MM.1S (cell line): ENCODE results near the gene DENND2A.

ENCODE experiments used
- DNase-seq: peaks from one replicate; pipeline ENCODE4 v3.0.0-alpha.2; 2015
- H2AFZ ChIP-seq: fragments of 300-600 bp; sonication (generic); 2 replicates; pipeline ENCODE4 v1.6.0; 2016; ENCODE audit warnings: antibody characterized with exemption, low read length
- H3F3A ChIP-seq: fragments of 300-600 bp; sonication (generic); 2 replicates; pipeline ENCODE4 v1.6.1; 2016; ENCODE audit warnings: mild to moderate bottlenecking, antibody characterized with exemption, low read length, moderate library complexity, mixed read lengths; ENCODE audit not compliant: insufficient read depth
- H3K27ac ChIP-seq: fragments of 300-600 bp; sonication (generic); 2 replicates; pipeline ENCODE4 v1.5.1; 2016; ENCODE audit warnings: mild to moderate bottlenecking, low read length
- H3K27me3 ChIP-seq: fragments of 300-600 bp; sonication (generic); replicated peaks from 2 replicates; pipeline ENCODE4 v1.6.0; 2016; ENCODE audit warnings: low read length; ENCODE audit not compliant: insufficient read depth
- H3K36me3 ChIP-seq: fragments of 300-600 bp; sonication (generic); replicated peaks from 2 replicates; pipeline ENCODE4 v1.6.1; 2016; ENCODE audit warnings: mild to moderate bottlenecking, low read length, mixed read lengths; ENCODE audit not compliant: insufficient read depth
- H3K4me1 ChIP-seq: fragments of 300-600 bp; sonication (generic); 2 replicates; pipeline ENCODE4 v1.6.1; 2016; ENCODE audit warnings: low read length, mixed read lengths
- H3K4me2 ChIP-seq: fragments of 300-600 bp; sonication (generic); 2 replicates; pipeline ENCODE4 v1.6.0; 2016; ENCODE audit warnings: low read depth, low read length
- H3K4me3 ChIP-seq: fragments of 300-600 bp; sonication (generic); 2 replicates; pipeline ENCODE4 v1.5.1; 2016; ENCODE audit warnings: low read length, mixed read lengths
- H3K79me2 ChIP-seq: fragments of 300-600 bp; sonication (generic); 2 replicates; pipeline ENCODE4 v1.6.1; 2016; ENCODE audit warnings: mixed run types, low read length, mixed read lengths
- H3K9ac ChIP-seq: fragments of 300-600 bp; sonication (generic); 2 replicates; pipeline ENCODE4 v1.6.1; 2016; ENCODE audit warnings: low read length, mixed read lengths
- H3K9me2 ChIP-seq: fragments of 300-600 bp; sonication (generic); replicated peaks from 2 replicates; pipeline ENCODE4 v1.6.1; 2016; ENCODE audit warnings: mild to moderate bottlenecking, low read length, mixed read lengths; ENCODE audit not compliant: insufficient read depth
- H3K9me3 ChIP-seq: fragments of 300-600 bp; sonication (generic); replicated peaks from 2 replicates; pipeline ENCODE4 v1.6.1; 2016; ENCODE audit warnings: mild to moderate bottlenecking, low read length, mixed read lengths; ENCODE audit not compliant: insufficient read depth
- H4K20me1 ChIP-seq: fragments of 300-600 bp; sonication (generic); 2 replicates; pipeline ENCODE4 v1.6.1; 2016; ENCODE audit warnings: mild to moderate bottlenecking, low read length, moderate library complexity, mixed read lengths; ENCODE audit not compliant: insufficient read depth
- EZH2 ChIP-seq: fragments of 300-600 bp; sonication (generic); optimal IDR thresholded peaks from 2 replicates; pipeline ENCODE3; 2017; ENCODE audit warnings: low read depth, mild to moderate bottlenecking, antibody characterized with exemption, low read length, mixed read lengths
- EZH2phosphoT487 ChIP-seq: fragments of 300-600 bp; sonication (generic); IDR thresholded peaks from 2 replicates; pipeline ENCODE4 v1.6.1; 2018; ENCODE audit warnings: antibody characterized with exemption, low read length
- TF ChIP-seq, protein P1 (sequence below): fragments of 300-600 bp; sonication (generic); IDR thresholded peaks from 2 replicates; pipeline ENCODE4 v1.5.1; 2016; ENCODE audit warnings: antibody characterized with exemption, low read length, mixed read lengths

DENND2A gene

DNA sequence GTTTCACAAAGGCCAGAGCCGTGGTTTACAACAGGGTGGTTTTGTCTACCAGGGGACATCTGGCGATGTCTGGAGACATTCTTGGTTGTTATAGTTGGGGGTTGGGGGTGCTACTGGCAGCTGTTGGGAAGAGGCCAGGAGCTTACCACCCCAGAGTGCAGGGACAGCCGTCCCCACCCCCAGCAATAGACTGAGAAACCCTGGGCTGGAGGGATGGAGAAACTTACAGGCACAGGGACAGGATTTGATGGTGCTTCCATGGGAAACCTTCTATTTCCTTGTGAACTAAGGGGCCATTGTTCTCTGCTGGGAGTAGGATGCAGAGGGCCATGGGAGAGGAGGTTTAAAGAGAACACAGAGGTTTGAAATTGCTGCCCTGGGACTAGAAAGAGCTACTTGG, 43.0 kb upstream of the DENND2A start:
- no peak overlapping the region for H3K9ac ChIP-seq
- no peaks in the 10 kb centered on the region for H4K20me1 ChIP-seq
- DNase-seq, result no peak
- no peak overlapping the region for H2AFZ ChIP-seq
- H3K27ac ChIP-seq, result no peak overlapping the region
- H3K9me3 ChIP-seq, result no peaks in the 10 kb centered on the region
- no peaks in the 10 kb centered on the region for H3F3A ChIP-seq
- no peaks in the 10 kb centered on the region for H3K36me3 ChIP-seq
- no peaks in the 10 kb centered on the region for H3K27me3 ChIP-seq
- TF ChIP-seq, protein P1, sequence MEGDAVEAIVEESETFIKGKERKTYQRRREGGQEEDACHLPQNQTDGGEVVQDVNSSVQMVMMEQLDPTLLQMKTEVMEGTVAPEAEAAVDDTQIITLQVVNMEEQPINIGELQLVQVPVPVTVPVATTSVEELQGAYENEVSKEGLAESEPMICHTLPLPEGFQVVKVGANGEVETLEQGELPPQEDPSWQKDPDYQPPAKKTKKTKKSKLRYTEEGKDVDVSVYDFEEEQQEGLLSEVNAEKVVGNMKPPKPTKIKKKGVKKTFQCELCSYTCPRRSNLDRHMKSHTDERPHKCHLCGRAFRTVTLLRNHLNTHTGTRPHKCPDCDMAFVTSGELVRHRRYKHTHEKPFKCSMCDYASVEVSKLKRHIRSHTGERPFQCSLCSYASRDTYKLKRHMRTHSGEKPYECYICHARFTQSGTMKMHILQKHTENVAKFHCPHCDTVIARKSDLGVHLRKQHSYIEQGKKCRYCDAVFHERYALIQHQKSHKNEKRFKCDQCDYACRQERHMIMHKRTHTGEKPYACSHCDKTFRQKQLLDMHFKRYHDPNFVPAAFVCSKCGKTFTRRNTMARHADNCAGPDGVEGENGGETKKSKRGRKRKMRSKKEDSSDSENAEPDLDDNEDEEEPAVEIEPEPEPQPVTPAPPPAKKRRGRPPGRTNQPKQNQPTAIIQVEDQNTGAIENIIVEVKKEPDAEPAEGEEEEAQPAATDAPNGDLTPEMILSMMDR, result no peak
- TF ChIP-seq EZH2phosphoT487, result no peak
- no peak for TF ChIP-seq EZH2
- no peak overlapping the region for H3K4me3 ChIP-seq
- H3K4me1 ChIP-seq, result no peaks in the 10 kb centered on the region
- H3K9me2 ChIP-seq, result no peaks in the 10 kb centered on the region
- H3K4me2 ChIP-seq, result no peak overlapping the region
- H3K79me2 ChIP-seq, result no peaks in the 10 kb centered on the region

GRCh38 chr7:140681766-140682165, 41.2 kb upstream of the DENND2A start:
- no peak for DNase-seq
- TF ChIP-seq, protein P1, result no peak
- TF ChIP-seq EZH2phosphoT487 (no peak), EZH2 (no peak)
- Histone ChIP-seq H3K79me2 (no peaks in the 10 kb centered on the region), H3K27ac (no peak overlapping the region), H3K9me2 (no peaks in the 10 kb centered on the region), H3K4me3 (no peak overlapping the region), H3K4me1 (peaks cover 2% of the 10 kb centered on the region), H3K4me2 (no peak overlapping the region), H3K9ac (no peak overlapping the region), H3K27me3 (no peaks in the 10 kb centered on the region), H3K9me3 (no peaks in the 10 kb centered on the region), H3K36me3 (no peaks in the 10 kb centered on the region), H3F3A (no peaks in the 10 kb centered on the region), H4K20me1 (no peaks in the 10 kb centered on the region), H2AFZ (no peak overlapping the region)

DNA sequence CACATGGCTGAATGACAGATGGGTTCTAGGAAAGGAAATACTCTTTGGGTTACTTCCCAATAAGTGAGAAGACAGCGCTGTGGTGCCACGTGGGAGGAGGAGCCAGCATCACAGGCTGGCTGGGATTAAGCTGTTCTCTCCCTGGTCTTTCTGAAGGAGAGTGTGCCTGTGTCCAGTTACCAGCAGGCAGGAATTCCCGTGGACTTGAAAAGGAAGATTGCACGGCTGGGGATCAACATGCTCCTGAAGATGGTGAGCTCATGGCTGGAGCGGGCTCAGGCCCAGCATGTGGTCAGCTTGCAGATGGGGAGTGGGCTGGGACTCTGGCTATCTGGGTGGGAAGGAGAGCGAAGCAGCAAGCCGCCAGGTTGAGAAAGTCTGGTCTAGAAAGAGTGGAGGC, 40.3 kb upstream of the DENND2A start:
- Histone ChIP-seq H3K9ac (no peak overlapping the region), H3K4me2 (no peak overlapping the region), H3K9me2 (no peaks in the 10 kb centered on the region), H3K9me3 (no peaks in the 10 kb centered on the region), H4K20me1 (no peaks in the 10 kb centered on the region), H3K4me1 (peaks cover 10% of the 10 kb centered on the region), H2AFZ (no peak overlapping the region), H3K27me3 (no peaks in the 10 kb centered on the region), H3K79me2 (no peaks in the 10 kb centered on the region), H3F3A (peaks cover 6% of the 10 kb centered on the region), H3K36me3 (no peaks in the 10 kb centered on the region), H3K4me3 (no peak overlapping the region), H3K27ac (no peak overlapping the region)
- DNase-seq, result no peak
- TF ChIP-seq EZH2phosphoT487, result no peak
- TF ChIP-seq, protein P1, result no peak
- no peak for TF ChIP-seq EZH2
